ENCODE measurements around the gene AAK1.
A peak's percentile ranks its signal among the peaks of the same experiment; 100 is the strongest.

AAK1 gene

DNA sequence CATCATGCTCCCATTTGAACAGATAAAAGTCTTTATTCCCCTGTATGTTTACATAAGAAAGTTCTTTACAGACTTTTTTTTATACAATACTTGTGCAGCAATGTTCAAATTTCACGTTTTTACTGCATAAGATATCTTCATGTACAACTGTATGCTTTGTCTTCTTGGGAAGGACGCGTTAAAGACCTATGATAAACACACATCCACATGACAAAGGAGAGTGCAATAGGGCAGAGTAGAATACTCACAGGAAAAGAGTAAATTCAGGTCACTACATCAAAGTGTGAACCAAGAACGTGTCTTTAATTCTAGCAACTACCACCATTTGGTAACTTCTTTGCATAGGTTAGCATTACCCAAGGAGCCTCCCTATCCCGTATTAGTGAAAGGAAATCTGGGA lies 172.6 kb downstream of the AAK1 start:
- no peak overlapping the region for H3K9ac ChIP-seq
- no peak overlapping the region for H3K4me3 ChIP-seq
- H3K27me3 ChIP-seq, result no peaks in the 10 kb centered on the region
- no peak for TF ChIP-seq Cebpa-rat (IDR thresholded peaks at IDR 0.05)
- H3K4me2 ChIP-seq, result no peak overlapping the region
- H3K4me1 ChIP-seq, result no peaks in the 10 kb centered on the region
- H4K20me1 ChIP-seq, result no peaks in the 10 kb centered on the region
- H3K36me3 ChIP-seq, result peaks cover 37% of the 10 kb centered on the region
- H3K27ac ChIP-seq, result no peak overlapping the region
- no peaks in the 10 kb centered on the region for H3K9me3 ChIP-seq

DNA sequence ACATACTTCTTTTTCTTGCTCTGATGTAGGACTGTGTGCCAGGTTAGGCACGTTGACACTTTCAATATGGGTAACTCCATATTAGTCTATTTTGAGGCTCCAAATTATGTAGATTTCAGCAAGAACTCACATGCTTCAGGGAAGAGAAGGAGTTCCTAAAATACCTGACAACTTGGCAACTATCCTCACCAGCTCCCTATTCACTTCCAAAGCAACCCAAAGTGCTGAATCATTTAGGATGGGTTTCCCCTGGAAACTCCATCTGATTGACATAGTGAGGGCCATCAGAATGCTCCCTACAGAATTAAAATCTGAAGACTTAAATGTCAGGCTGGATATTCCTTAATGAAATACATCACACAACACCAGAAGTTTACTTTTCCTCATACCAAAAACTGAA lies 173.8 kb downstream of the AAK1 start:
- no peaks in the 10 kb centered on the region for H3K4me1 ChIP-seq
- H3K36me3 ChIP-seq, result peaks cover 38% of the 10 kb centered on the region
- TF ChIP-seq Cebpa-rat (IDR thresholded peaks at IDR 0.05), result no peak
- H3K9me3 ChIP-seq, result no peaks in the 10 kb centered on the region
- H4K20me1 ChIP-seq, result no peaks in the 10 kb centered on the region
- H3K4me3 ChIP-seq, result no peak overlapping the region
- H3K4me2 ChIP-seq, result no peak overlapping the region
- H3K27ac ChIP-seq, result no peak overlapping the region
- H3K27me3 ChIP-seq, result no peaks in the 10 kb centered on the region
- no peak overlapping the region for H3K9ac ChIP-seq

DNA sequence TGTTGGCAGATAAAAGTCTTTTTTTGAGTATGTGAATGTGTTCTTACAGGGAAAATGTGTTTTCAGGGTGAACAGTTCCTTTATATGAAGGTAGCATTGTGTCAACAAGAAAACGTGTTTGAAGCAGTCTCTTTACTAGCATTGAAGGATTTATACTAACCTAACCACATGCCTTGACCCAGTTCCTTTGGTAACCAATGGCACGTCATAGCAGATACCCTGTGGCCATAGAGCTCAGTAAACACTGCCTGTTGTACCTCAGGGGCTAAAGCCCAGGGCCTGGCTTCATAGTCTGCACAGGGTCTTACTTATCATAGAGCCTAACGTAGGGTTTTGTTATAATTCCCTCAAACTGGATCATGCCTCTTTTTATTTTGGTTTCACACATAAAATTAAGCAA lies 174.2 kb downstream of the AAK1 start:
- Histone ChIP-seq H3K9ac (no peak overlapping the region), H3K27me3 (no peaks in the 10 kb centered on the region), H3K36me3 (peaks cover 42% of the 10 kb centered on the region), H4K20me1 (no peaks in the 10 kb centered on the region), H3K9me3 (no peaks in the 10 kb centered on the region), H3K4me2 (no peak overlapping the region), H3K27ac (no peak overlapping the region), H3K4me1 (no peaks in the 10 kb centered on the region), H3K4me3 (no peak overlapping the region)
- TF ChIP-seq Cebpa-rat (IDR thresholded peaks at IDR 0.05), result no peak

DNA sequence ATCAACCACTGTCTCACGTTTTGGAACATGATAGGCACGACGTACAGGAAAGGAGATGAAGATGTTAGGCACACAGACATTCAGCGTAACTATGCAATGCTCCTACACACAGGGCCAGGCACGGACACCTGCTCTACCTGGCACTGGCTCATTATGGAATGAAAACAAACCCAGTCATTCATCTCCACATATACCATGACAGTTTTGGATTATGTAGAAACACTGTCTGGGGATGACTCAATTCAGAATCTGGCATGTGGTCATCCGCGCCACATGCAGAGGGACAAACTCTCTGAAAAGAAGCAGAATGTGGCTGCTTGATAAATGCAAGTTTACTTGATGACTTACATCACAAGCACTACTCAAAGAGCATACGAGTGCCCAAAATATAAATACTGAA lies 176.8 kb downstream of the AAK1 start:
- Histone ChIP-seq H3K4me2 (no peak overlapping the region), H3K9ac (no peak overlapping the region), H3K9me3 (peaks cover under 1% of the 10 kb centered on the region; the same call in 1 of the 2 replicates), H3K36me3 (peaks cover 41% of the 10 kb centered on the region), H3K27ac (no peak overlapping the region), H3K4me1 (no peaks in the 10 kb centered on the region), H4K20me1 (no peaks in the 10 kb centered on the region), H3K4me3 (no peak overlapping the region), H3K27me3 (no peaks in the 10 kb centered on the region)
- no peak for TF ChIP-seq Cebpa-rat (IDR thresholded peaks at IDR 0.05)

DNA sequence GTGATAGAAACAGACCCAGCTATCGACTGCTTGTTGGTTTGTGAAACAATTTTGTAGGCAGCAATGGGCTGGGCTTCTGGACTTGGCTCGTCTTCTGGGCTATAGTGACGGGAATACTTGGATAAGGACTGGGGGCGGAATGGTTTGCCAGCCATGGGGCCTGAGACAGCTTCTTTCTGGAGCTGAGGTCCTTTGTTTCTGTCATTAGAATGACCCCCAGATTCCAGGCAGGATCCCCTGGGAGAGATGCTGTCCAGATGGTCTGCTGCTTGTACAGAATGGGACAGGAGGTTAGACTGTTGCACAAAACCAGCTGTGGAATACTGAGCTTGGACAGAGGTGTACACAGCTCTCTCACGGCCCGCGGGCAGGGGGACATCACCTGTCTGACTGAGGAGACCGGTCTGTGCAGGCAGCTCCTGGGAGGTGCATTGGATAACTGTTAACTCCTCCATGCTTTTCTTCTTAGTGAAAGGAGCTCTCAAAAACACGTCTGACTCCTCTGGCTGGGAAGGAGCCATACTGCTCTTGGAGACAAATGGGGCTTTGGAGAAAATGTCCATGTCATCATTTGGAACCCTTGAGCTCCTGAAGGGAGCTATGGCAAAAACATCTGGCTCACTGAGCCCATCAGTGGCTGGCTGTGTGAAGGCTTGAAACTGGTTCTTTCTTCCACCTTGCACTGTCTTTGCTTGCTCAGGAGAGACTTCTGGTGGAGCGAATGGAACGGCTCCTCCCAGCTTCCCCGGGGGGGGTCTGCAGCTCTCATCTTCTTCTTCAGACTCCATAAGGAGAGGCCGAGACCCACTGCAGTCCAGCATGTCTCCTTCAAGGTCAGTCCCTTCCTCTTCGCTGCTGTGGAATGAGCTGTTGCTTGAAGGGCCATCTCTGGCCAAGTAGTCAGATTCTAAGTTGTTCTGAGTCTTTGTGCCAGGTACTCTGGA lies 177.8 kb downstream of the AAK1 start:
- no peak overlapping the region for H3K27ac ChIP-seq
- peaks cover 36% of the 10 kb centered on the region for H3K36me3 ChIP-seq

DNA sequence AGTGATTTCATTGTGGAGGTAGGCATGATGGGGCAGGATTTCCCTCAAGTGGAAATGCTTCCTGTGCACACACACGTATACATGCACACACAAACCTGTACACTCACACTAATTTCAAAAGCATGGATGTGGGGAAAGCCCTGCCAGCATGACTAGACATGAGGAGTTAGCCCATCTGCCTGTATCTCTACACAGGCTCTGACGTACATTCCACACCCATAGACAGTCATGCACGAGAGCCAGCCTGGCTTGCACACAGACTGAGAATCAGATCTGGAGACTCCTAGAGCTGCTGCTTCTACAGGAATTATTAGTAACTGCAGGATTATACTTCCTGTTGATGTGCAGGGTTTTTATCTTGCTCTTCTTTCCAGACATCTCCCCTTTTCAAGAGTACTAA lies 179.0 kb downstream of the AAK1 start:
- Histone ChIP-seq H3K27me3 (no peaks in the 10 kb centered on the region), H3K9me3 (peaks cover 6% of the 10 kb centered on the region; the same call in 1 of the 2 replicates), H3K9ac (no peak overlapping the region), H4K20me1 (no peaks in the 10 kb centered on the region), H3K4me3 (no peak overlapping the region), H3K4me1 (peaks cover 16% of the 10 kb centered on the region), H3K27ac (no peak overlapping the region), H3K36me3 (peaks cover 36% of the 10 kb centered on the region), H3K4me2 (no peak overlapping the region)
- no peak for TF ChIP-seq Cebpa-rat (IDR thresholded peaks at IDR 0.05)

More for the DNA sequence above, 177.8 kb downstream of the AAK1 start:
- Histone ChIP-seq H3K4me2 (no peak overlapping the region), H4K20me1 (no peaks in the 10 kb centered on the region), H3K9ac (no peak overlapping the region), H3K9me3 (peaks cover 6% of the 10 kb centered on the region; the same call in 1 of the 2 replicates), H3K27me3 (no peaks in the 10 kb centered on the region), H3K4me1 (peaks cover 4% of the 10 kb centered on the region), H3K4me3 (no peak overlapping the region)
- TF ChIP-seq Cebpa-rat (IDR thresholded peaks at IDR 0.05), result no peak

DNA sequence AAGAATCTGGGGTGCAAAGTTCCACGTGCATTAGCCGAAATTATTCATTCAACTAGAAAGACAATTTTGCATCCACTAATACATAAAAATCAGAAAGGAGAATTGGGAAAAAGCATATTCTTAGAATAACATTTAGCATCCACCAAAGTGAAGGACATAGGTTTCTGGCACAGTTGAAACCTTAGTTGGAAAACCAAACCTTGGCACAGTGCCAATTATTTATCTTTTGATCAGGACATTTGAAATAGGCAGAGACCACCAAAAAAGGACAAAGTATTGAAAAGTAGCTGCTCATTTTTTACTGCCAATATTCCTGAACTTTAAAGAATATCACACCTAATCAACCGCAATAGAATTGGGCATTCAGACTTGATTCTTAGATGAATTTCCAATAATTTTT lies 180.8 kb downstream of the AAK1 start:
- TF ChIP-seq Cebpa-rat (IDR thresholded peaks at IDR 0.05), result no peak
- no peak overlapping the region for H3K9ac ChIP-seq
- peaks cover 23% of the 10 kb centered on the region for H3K4me1 ChIP-seq
- H3K36me3 ChIP-seq, result peaks cover 36% of the 10 kb centered on the region
- no peaks in the 10 kb centered on the region for H4K20me1 ChIP-seq
- no peak overlapping the region for H3K4me2 ChIP-seq
- peaks cover 6% of the 10 kb centered on the region; the same call in 1 of the 2 replicates for H3K9me3 ChIP-seq
- no peak overlapping the region for H3K27ac ChIP-seq
- H3K27me3 ChIP-seq, result no peaks in the 10 kb centered on the region
- no peak overlapping the region for H3K4me3 ChIP-seq

DNA sequence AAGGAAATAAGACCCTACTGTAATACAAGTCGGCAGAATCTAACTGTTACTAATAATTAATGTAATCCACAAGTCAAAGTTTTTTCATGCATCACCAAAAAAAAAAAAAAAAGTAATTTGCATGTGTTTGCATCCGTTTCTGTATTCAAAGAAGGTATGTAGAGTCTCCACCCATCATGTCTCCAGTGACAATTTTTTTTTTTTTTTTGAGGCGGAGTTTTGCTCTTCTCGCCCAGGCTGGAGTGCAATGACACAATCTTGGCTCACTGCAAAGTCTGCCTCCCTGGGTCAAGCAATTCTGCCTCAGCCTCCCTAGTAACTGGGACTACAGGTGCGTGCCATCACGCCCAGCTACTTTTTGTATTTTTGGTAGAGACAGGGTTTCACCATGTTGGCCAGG lies 182.1 kb downstream of the AAK1 start:
- H3K4me2 ChIP-seq, result no peak overlapping the region
- H3K27ac ChIP-seq, result no peak overlapping the region
- peaks cover 29% of the 10 kb centered on the region for H3K36me3 ChIP-seq
- peaks cover 37% of the 10 kb centered on the region for H3K4me1 ChIP-seq
- H3K4me3 ChIP-seq, result no peak overlapping the region
- peaks cover 6% of the 10 kb centered on the region; the same call in 1 of the 2 replicates for H3K9me3 ChIP-seq
- H3K27me3 ChIP-seq, result no peaks in the 10 kb centered on the region
- no peaks in the 10 kb centered on the region for H4K20me1 ChIP-seq
- no peak for TF ChIP-seq Cebpa-rat (IDR thresholded peaks at IDR 0.05)
- H3K9ac ChIP-seq, result no peak overlapping the region

DNA sequence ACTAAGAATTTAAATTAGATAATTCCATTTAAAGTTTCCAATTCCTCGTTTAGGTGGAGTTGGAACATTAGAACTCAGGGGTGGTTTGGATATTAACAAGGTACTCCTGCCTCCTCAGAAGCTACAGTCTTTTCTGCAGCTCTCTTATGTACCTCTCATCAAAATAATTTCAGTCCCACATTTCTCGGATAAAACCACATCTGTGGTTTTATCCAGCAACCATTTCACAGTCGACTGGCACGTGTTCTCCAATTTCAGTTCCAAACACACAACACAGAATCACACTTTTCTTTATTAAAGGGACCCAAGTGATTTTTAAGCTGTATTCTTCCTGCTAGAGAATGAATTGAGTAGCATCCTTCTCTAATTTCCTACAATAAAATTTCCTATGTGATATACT lies 183.6 kb downstream of the AAK1 start:
- no peaks in the 10 kb centered on the region for H3K27me3 ChIP-seq
- peaks cover 6% of the 10 kb centered on the region; the same call in 1 of the 2 replicates for H3K9me3 ChIP-seq
- H3K9ac ChIP-seq, result no peak overlapping the region
- no peak for TF ChIP-seq Cebpa-rat (IDR thresholded peaks at IDR 0.05)
- H3K27ac ChIP-seq, result no peak overlapping the region
- H3K4me3 ChIP-seq, result no peak overlapping the region
- H3K4me2 ChIP-seq, result peak overlapping the region; percentile 42
- no peaks in the 10 kb centered on the region for H4K20me1 ChIP-seq
- peaks cover 38% of the 10 kb centered on the region for H3K4me1 ChIP-seq
- H3K36me3 ChIP-seq, result peaks cover 14% of the 10 kb centered on the region; the same call in 1 of the 2 replicates

DNA sequence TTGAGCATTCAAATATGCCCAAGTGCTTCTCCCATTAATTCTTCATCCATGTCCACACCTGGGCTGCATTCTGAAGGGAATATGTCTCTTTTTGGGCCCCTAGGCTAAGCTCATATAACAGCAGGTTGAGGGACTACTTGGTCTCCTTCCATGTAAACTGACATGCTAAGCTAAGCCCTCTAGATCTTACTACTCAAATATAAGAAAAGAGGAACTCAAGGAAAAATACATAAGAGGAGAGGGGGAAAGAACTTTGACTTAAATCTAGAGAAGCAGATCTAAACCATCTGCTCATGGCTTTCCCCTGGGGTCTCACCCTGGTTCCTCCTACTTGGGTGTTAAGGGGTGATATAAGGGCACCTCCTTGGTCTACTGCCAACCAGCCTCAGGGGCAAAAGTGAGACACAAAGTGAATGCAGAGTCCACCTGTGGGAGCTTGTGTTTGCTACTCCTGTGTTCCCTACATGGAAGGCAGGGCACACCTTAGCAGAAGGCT lies 186.5 kb downstream of the AAK1 start:
- no peaks in the 10 kb centered on the region for H3K27me3 ChIP-seq
- no peak overlapping the region for H3K9ac ChIP-seq
- peaks cover 4% of the 10 kb centered on the region; the same call in 1 of the 2 replicates for H3K36me3 ChIP-seq
- no peaks in the 10 kb centered on the region for H4K20me1 ChIP-seq
- H3K4me3 ChIP-seq, result no peak overlapping the region
- H3K9me3 ChIP-seq, result peaks cover 6% of the 10 kb centered on the region; the same call in 1 of the 2 replicates
- no peak for TF ChIP-seq Cebpa-rat (IDR thresholded peaks at IDR 0.05)
- H3K27ac ChIP-seq, result no peak overlapping the region
- peaks cover 47% of the 10 kb centered on the region for H3K4me1 ChIP-seq
- peak overlapping the region; percentile 31 for H3K4me2 ChIP-seq
